VCaP (cell line): ENCODE measurements around the gene ARHGEF4.
"Not testable (repeated sequence)": the region's sequence is repeated elsewhere in the genome, so short reads cannot be mapped to it uniquely, and the experiment has no call there.

ENCODE experiments used
- H3K27ac ChIP-seq: fragments of 450-650 bp; 2 replicates; pipeline ENCODE4 v1.5.1; 2017
- CTCF ChIP-seq: fragments of 450-650 bp; conservative IDR thresholded peaks from 2 replicates; pipeline ENCODE4 v1.5.1; 2017; ENCODE audit warnings: mild to moderate bottlenecking, moderate library complexity

Gene ARHGEF4

GRCh38 chr2:131077182-131077846 is 240.6 kb downstream of the ARHGEF4 start:
- TF ChIP-seq CTCF, result no peak

GRCh38 chr2:131077966-131078365 is 241.3 kb downstream of the ARHGEF4 start:
- TF ChIP-seq CTCF, result no peak
- H3K27ac ChIP-seq, result peak overlapping the region; percentile 35

More at GRCh38 chr2:131077182-131077846, 240.6 kb downstream of the ARHGEF4 start:
- peak overlapping the region; percentile 35 for H3K27ac ChIP-seq

- H3K27ac ChIP-seq, result not testable (repeated sequence)
Observed at GRCh38 chr2:131079931-131080330, 243.2 kb downstream of the ARHGEF4 start.

GRCh38 chr2:131081190-131081589 is 244.5 kb downstream of the ARHGEF4 start:
- no peak for TF ChIP-seq CTCF
- no peak overlapping the region for H3K27ac ChIP-seq

- H3K27ac ChIP-seq, result no peak overlapping the region
- no peak for TF ChIP-seq CTCF
Observed at GRCh38 chr2:131085646-131086045, 248.9 kb downstream of the ARHGEF4 start.

GRCh38 chr2:131092458-131093005 is 255.8 kb downstream of the ARHGEF4 start:
- peak overlapping the region; percentile 97 for H3K27ac ChIP-seq

GRCh38 chr2:131093006-131093695 is 256.4 kb downstream of the ARHGEF4 start, which contains the start of gene FAM168B:
TSS of gene FAM168B (minus strand) at chr2:131093460. CDS start at chr2:131082646, 10,814 bp downstream.
- no peak for TF ChIP-seq CTCF
- peak within 1 kb of the TSS; percentile 97 for H3K27ac ChIP-seq

More at GRCh38 chr2:131092458-131093005, 255.8 kb downstream of the ARHGEF4 start:
- TF ChIP-seq CTCF, result no peak
